ENCODE data around the gene TMED6. TPM values are rescaled to one million over a fixed set of nuclear protein-coding genes. Genes with fewer than 3 reads are reported as not detected.

The TMED6 gene
- total RNA-seq, 2 donors from 2014 or later: 0.39 to 1.8 TPM

- DNase-seq (ENCODE audit: low spot score in 2 of 2) (no peak), ATAC-seq (no peak)
- Mint-ChIP-seq H3K36me3 (peaks cover 15 to 24% of the 10 kb centered on the region in 2 donors), H3K9me3 (no peaks in the 10 kb centered on the region), H3K27ac (peak overlapping the region in 1 of 2 donors; percentile 50)
Measured at GRCh38 chr16:69334696-69335095, 16.9 kb downstream of the TMED6 start.

- Mint-ChIP-seq H3K27ac (peak within 1 kb of the TSS; percentile 89 to 90), H3K36me3 (peaks cover 23 to 34% of the 10 kb centered on the region in 2 donors), H3K9me3 (no peaks in the 10 kb centered on the region)
- ATAC-seq: peak; percentile 96 to 98
- peak; percentile 79 to 89 for DNase-seq (ENCODE audit: low spot score in 2 of 2)
Measured at GRCh38 chr16:69330286-69331109, 21.1 kb downstream of the TMED6 start, which contains the start of gene PDF. TSS of gene PDF (minus strand) at chr16:69330588. CDS start at chr16:69330570, 18 bp downstream.

- H3K9me3 Mint-ChIP-seq: no peaks in the 10 kb centered on the region
- DNase-seq (ENCODE audit: low spot score in 2 of 2) (peak in 1 of 2 donors; percentile 60), ATAC-seq (peak; percentile 53 to 58)
- H3K36me3 Mint-ChIP-seq: peaks cover 23 to 28% of the 10 kb centered on the region in 2 donors
- peak overlapping the region; percentile 79 to 89 for H3K27ac Mint-ChIP-seq
Measured at GRCh38 chr16:69329369-69330285, 22.0 kb downstream of the TMED6 start.

- no peaks in the 10 kb centered on the region for H3K9me3 Mint-ChIP-seq
- DNase-seq (ENCODE audit: low spot score in 2 of 2): peak in 1 of 2 donors; percentile 35
- ATAC-seq: no peak
- H3K36me3 Mint-ChIP-seq: peaks cover 23 to 27% of the 10 kb centered on the region in 2 donors
- H3K27ac Mint-ChIP-seq: peak overlapping the region; percentile 79 to 89
Measured at GRCh38 chr16:69328854-69329316, 22.7 kb downstream of the TMED6 start.

GRCh38 chr16:69327585-69328310 is 23.8 kb downstream of the TMED6 start:
- Mint-ChIP-seq H3K36me3 (peaks cover 23 to 27% of the 10 kb centered on the region in 2 donors), H3K9me3 (no peaks in the 10 kb centered on the region), H3K27ac (peak overlapping the region in 1 of 2 donors; percentile 54)
- DNase-seq (ENCODE audit: low spot score in 2 of 2) (no peak), ATAC-seq (no peak)

GRCh38 chr16:69326172-69326873 is 25.3 kb downstream of the TMED6 start:
- peaks cover 23 to 27% of the 10 kb centered on the region in 2 donors for H3K36me3 Mint-ChIP-seq
- no peak for DNase-seq (ENCODE audit: low spot score in 2 of 2)
- H3K27ac Mint-ChIP-seq: peak overlapping the region; percentile 54 to 77
- H3K9me3 Mint-ChIP-seq: no peaks in the 10 kb centered on the region
- no peak for ATAC-seq

- DNase-seq (ENCODE audit: low spot score in 2 of 2) (no peak), ATAC-seq (no peak)
- Mint-ChIP-seq H3K27ac (peak overlapping the region in 1 of 2 donors; percentile 72), H3K36me3 (peaks cover 23 to 27% of the 10 kb centered on the region in 2 donors), H3K9me3 (no peaks in the 10 kb centered on the region)
Measured at GRCh38 chr16:69325784-69326171, 25.8 kb downstream of the TMED6 start.

- DNase-seq (ENCODE audit: low spot score in 2 of 2) (peak in 1 of 2 donors; percentile 39), ATAC-seq (no peak)
- Mint-ChIP-seq H3K36me3 (peaks cover 22 to 27% of the 10 kb centered on the region in 2 donors), H3K27ac (peak overlapping the region in 1 of 2 donors; percentile 86), H3K9me3 (no peaks in the 10 kb centered on the region)
Measured at GRCh38 chr16:69324585-69325253, 26.9 kb downstream of the TMED6 start.

- peaks cover 21 to 32% of the 10 kb centered on the region in 2 donors for H3K36me3 Mint-ChIP-seq
- ATAC-seq (no peak), DNase-seq (ENCODE audit: low spot score in 2 of 2) (peak in 1 of 2 donors; percentile 52)
- peak overlapping the region in 1 of 2 donors; percentile 86 for H3K27ac Mint-ChIP-seq
- no peaks in the 10 kb centered on the region for H3K9me3 Mint-ChIP-seq
Measured at GRCh38 chr16:69324013-69324531, 27.5 kb downstream of the TMED6 start.

GRCh38 chr16:69323415-69323814 is 28.2 kb downstream of the TMED6 start:
- ATAC-seq: no peak
- no peaks in the 10 kb centered on the region for H3K9me3 Mint-ChIP-seq

GRCh38 chr16:69322343-69322742 is 29.2 kb downstream of the TMED6 start:
- Mint-ChIP-seq H3K36me3 (peaks cover 12 to 23% of the 10 kb centered on the region in 2 donors), H3K9me3 (no peaks in the 10 kb centered on the region), H3K27ac (peak overlapping the region in 1 of 2 donors; percentile 90)
- DNase-seq (ENCODE audit: low spot score in 2 of 2): peak in 1 of 2 donors; percentile 41
- no peak for ATAC-seq

More at GRCh38 chr16:69323415-69323814, 28.2 kb downstream of the TMED6 start:
- Mint-ChIP-seq H3K36me3 (peaks cover 14 to 26% of the 10 kb centered on the region in 2 donors), H3K27ac (peak overlapping the region; percentile 22 to 55)
- peak in 1 of 2 donors; percentile 49 for DNase-seq (ENCODE audit: low spot score in 2 of 2)

- Mint-ChIP-seq H3K9me3 (no peaks in the 10 kb centered on the region), H3K36me3 (peaks cover 6 to 12% of the 10 kb centered on the region in 2 donors), H3K27ac (peak overlapping the region; percentile 0 to 70)
- ATAC-seq (no peak), DNase-seq (ENCODE audit: low spot score in 2 of 2) (peak in 1 of 2 donors; percentile 43)
Measured at GRCh38 chr16:69321080-69321479, 30.5 kb downstream of the TMED6 start.

- Mint-ChIP-seq H3K36me3 (peaks cover 6 to 8% of the 10 kb centered on the region in 2 donors), H3K27ac (peak overlapping the region; percentile 0 to 79), H3K9me3 (no peaks in the 10 kb centered on the region)
- DNase-seq (ENCODE audit: low spot score in 2 of 2) (peak in 1 of 2 donors; percentile 39), ATAC-seq (no peak)
Measured at GRCh38 chr16:69320740-69321073, 30.9 kb downstream of the TMED6 start.

GRCh38 chr16:69319826-69320739 is 31.5 kb downstream of the TMED6 start:
- ATAC-seq (no peak), DNase-seq (ENCODE audit: low spot score in 2 of 2) (peak in 1 of 2 donors; percentile 52)
- Mint-ChIP-seq H3K27ac (peak overlapping the region; percentile 59 to 70), H3K9me3 (no peaks in the 10 kb centered on the region), H3K36me3 (peaks cover 6% of the 10 kb centered on the region in 2 donors)

Data from activated naive CD4-positive, alpha-beta T cell treated with anti-CD3 and anti-CD28 coated beads, Interleukin-2, amount 50 U/mL, for 72 hours (primary cell).